ENCODE data around the gene TPI1. TPM values are rescaled to one million over a fixed set of nuclear protein-coding genes. Genes with fewer than 3 reads are reported as not detected.

TPI1 gene
- total RNA-seq, 1 experiment from 2014 or later = 1,045 TPM

DNA sequence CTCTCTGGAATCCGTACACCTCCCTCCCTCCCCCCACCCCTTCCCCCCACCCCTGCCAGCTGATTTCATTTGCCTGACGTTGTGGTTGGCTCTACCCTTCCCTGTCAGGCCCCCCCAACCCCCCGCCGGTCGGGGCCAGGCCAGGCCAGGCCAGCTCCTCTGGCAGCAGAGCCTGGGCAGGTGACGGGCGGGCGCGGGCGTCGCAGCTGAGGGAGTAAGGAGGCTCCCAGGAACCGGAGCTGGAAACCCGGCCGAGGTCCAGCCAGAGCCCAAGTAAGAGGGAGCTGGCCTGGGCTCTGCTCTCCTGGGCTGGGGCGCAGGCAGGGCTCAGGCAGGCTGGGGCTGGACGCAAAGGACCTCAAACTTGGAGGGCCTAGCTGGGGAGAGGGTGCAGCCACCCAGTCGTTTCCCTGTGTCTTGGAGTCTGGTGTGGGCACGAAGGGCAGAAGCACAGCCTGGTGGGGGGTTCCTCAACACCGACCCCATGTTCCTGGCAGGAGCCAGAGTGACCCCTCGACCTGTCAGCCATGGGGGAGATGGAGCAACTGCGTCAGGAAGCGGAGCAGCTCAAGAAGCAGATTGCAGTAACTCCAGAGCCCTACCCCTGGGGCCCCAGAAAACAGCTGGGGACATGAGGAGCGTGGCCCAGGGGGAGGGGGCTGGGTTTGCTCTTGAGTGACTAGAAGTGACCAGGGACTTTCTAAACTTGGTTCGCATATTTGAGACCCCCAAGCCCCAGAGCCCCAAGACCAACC is 26.4 kb upstream of the TPI1 start, which contains the start of gene GNB3 (continued):
- TF ChIP-seq, protein P1, sequence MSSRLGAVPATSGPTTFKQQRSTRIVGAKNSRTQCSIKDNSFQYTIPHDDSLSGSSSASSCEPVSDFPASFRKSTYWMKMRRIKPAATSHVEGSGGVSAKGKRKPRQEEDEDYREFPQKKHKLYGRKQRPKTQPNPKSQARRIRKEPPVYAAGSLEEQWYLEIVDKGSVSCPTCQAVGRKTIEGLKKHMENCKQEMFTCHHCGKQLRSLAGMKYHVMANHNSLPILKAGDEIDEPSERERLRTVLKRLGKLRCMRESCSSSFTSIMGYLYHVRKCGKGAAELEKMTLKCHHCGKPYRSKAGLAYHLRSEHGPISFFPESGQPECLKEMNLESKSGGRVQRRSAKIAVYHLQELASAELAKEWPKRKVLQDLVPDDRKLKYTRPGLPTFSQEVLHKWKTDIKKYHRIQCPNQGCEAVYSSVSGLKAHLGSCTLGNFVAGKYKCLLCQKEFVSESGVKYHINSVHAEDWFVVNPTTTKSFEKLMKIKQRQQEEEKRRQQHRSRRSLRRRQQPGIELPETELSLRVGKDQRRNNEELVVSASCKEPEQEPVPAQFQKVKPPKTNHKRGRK (CRISPR knock-in tag; IDR thresholded peaks at IDR 0.05; ENCODE audit: borderline replicate concordance) = no peak
- no peak for TF ChIP-seq PRRX2 (CRISPR knock-in tag; IDR thresholded peaks at IDR 0.05)
- TF ChIP-seq, protein P2, sequence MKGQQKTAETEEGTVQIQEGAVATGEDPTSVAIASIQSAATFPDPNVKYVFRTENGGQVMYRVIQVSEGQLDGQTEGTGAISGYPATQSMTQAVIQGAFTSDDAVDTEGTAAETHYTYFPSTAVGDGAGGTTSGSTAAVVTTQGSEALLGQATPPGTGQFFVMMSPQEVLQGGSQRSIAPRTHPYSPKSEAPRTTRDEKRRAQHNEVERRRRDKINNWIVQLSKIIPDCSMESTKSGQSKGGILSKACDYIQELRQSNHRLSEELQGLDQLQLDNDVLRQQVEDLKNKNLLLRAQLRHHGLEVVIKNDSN (CRISPR knock-in tag; IDR thresholded peaks at IDR 0.05) = no peak
- TF ChIP-seq ETV6 (CRISPR knock-in tag; IDR thresholded peaks at IDR 0.05) = no peak

DNA sequence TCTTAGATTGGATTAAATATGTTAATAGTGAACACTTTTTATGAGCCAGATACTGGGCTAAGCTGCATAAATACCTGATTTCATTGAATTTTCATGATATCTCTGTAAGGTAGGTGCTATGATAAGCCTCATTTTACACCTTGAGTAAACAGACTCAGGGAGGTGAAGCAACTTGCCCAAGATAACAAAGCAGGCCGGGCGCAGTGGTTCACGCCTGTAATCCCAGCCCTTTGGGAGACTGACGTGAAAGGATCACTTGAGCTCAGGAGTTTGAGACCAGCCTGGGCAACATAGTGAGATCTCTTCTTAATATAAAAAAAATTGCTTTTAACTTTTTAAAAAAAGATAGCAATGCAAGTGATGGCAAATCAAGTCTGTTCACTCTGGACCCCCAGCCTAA is 25.3 kb upstream of the TPI1 start:
- no peaks in the 10 kb centered on the region for H3K9me3 Mint-ChIP-seq
- H3K4me1 Mint-ChIP-seq = peaks cover 13% of the 10 kb centered on the region
- ChIA-PET POLR2A (interaction anchor here (1.2 kb wide), 1 partner anchor 89 kb away, joined by 3 read pairs; the partner anchor contains the start of gene MLF2), CTCF (interaction anchor here (0.8 to 5.1 kb wide), 3 partner anchors 10 to 88 kb away, joined by 3 to 28 read pairs (median 4); partner anchors contain the start of genes CDCA3 and USP5)
- H3K4me3 Mint-ChIP-seq = no peak overlapping the region
- DNase-seq (ENCODE audit: low spot score) = no peak
- peaks cover 51% of the 10 kb centered on the region for H3K36me3 Mint-ChIP-seq
- no peak for TF ChIP-seq ZNF671 (CRISPR knock-in tag; IDR thresholded peaks at IDR 0.05)
- no peak for TF ChIP-seq NR3C1 (CRISPR knock-in tag; conservative IDR thresholded peaks at IDR 0.05; ENCODE audit: low read depth)
- no peak overlapping the region for H3K27ac Mint-ChIP-seq
- no peaks in the 10 kb centered on the region for H3K27me3 Mint-ChIP-seq (ENCODE audit: low read depth)
- no peak for ATAC-seq

DNA sequence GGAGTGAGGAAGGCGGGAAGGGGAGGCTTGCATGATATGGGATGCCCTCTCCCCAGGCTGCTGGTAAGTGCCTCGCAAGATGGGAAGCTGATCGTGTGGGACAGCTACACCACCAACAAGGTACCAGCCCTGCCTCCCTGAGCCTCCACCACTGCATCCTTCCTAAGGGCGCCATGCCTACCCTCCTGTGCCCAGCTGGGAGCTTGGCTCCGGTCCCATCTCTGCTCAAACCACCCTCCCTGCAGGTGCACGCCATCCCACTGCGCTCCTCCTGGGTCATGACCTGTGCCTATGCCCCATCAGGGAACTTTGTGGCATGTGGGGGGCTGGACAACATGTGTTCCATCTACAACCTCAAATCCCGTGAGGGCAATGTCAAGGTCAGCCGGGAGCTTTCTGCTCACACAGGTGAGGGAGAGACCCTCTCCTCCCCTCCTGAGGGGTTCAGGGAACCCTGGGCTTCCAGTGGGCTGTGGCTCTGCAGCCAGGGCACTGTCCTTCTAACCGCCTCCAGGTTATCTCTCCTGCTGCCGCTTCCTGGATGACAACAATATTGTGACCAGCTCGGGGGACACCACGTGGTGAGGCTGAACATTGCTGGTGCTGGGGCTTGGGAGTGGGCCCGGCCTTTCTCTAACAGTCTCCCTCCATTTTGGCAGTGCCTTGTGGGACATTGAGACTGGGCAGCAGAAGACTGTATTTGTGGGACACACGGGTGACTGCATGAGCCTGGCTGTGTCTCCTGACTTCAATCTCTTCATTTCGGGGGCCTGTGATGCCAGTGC is 24.0 kb upstream of the TPI1 start:
- Mint-ChIP-seq H3K36me3 (peaks cover 55% of the 10 kb centered on the region), H3K27ac (peak overlapping the region; percentile 45; the same call in 1 of the 2 replicates), H3K4me1 (peaks cover 11% of the 10 kb centered on the region), H3K9me3 (no peaks in the 10 kb centered on the region), H3K4me3 (no peak overlapping the region), H3K27me3 (ENCODE audit: low read depth) (no peaks in the 10 kb centered on the region)
- CTCF ChIA-PET = interaction anchor here (0.9 to 5.1 kb wide), 6 partner anchors 9 to 120 kb away, joined by 3 to 28 read pairs (median 4); partner anchors contain the start of genes CDCA3, COPS7A and USP5
- TF ChIP-seq, protein P3, sequence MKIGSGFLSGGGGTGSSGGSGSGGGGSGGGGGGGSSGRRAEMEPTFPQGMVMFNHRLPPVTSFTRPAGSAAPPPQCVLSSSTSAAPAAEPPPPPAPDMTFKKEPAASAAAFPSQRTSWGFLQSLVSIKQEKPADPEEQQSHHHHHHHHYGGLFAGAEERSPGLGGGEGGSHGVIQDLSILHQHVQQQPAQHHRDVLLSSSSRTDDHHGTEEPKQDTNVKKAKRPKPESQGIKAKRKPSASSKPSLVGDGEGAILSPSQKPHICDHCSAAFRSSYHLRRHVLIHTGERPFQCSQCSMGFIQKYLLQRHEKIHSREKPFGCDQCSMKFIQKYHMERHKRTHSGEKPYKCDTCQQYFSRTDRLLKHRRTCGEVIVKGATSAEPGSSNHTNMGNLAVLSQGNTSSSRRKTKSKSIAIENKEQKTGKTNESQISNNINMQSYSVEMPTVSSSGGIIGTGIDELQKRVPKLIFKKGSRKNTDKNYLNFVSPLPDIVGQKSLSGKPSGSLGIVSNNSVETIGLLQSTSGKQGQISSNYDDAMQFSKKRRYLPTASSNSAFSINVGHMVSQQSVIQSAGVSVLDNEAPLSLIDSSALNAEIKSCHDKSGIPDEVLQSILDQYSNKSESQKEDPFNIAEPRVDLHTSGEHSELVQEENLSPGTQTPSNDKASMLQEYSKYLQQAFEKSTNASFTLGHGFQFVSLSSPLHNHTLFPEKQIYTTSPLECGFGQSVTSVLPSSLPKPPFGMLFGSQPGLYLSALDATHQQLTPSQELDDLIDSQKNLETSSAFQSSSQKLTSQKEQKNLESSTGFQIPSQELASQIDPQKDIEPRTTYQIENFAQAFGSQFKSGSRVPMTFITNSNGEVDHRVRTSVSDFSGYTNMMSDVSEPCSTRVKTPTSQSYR (CRISPR knock-in tag; IDR thresholded peaks at IDR 0.05) = no peak
- TF ChIP-seq, protein P2 (CRISPR knock-in tag; IDR thresholded peaks at IDR 0.05) = 0 out of 2 replicates have a peak, but pooled peaks have one; percentile 22
- ATAC-seq (peak; percentile 71), DNase-seq (ENCODE audit: low spot score) (peak; percentile 49)
- POLR2A ChIA-PET = interaction anchor here (0.6 kb wide), 1 partner anchor 9 kb away, joined by 3 read pairs; no protein-coding TSS in a partner anchor

DNA sequence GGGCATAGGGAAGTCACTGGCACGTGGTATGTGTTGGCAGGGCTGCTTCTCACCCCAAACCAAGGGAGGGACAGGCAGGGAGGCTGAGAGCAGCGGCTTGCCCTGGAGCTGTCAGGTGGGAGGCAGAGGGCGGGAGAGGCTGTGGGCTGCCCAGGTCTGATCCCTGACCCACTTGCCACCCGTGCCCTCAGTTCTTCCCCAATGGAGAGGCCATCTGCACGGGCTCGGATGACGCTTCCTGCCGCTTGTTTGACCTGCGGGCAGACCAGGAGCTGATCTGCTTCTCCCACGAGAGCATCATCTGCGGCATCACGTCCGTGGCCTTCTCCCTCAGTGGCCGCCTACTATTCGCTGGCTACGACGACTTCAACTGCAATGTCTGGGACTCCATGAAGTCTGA is 21.9 kb upstream of the TPI1 start:
- ChIA-PET POLR2A (no interaction called here), CTCF (interaction anchor here (0.8 to 1.6 kb wide), 2 partner anchors 24 to 27 kb away, joined by 3 to 4 read pairs; no protein-coding TSS in a partner anchor)
- ATAC-seq (no peak), DNase-seq (ENCODE audit: low spot score) (no peak)
- Mint-ChIP-seq H3K36me3 (peaks cover 61% of the 10 kb centered on the region), H3K27ac (no peak overlapping the region), H3K4me1 (peaks cover 12% of the 10 kb centered on the region), H3K9me3 (no peaks in the 10 kb centered on the region), H3K27me3 (ENCODE audit: low read depth) (no peaks in the 10 kb centered on the region), H3K4me3 (no peak overlapping the region)
- no peak for TF ChIP-seq TEAD4 (CRISPR knock-in tag; IDR thresholded peaks at IDR 0.05)
- TF ChIP-seq TCF7 (CRISPR knock-in tag; IDR thresholded peaks at IDR 0.05; ENCODE audit: low read depth) = no peak
- TF ChIP-seq, protein P4, sequence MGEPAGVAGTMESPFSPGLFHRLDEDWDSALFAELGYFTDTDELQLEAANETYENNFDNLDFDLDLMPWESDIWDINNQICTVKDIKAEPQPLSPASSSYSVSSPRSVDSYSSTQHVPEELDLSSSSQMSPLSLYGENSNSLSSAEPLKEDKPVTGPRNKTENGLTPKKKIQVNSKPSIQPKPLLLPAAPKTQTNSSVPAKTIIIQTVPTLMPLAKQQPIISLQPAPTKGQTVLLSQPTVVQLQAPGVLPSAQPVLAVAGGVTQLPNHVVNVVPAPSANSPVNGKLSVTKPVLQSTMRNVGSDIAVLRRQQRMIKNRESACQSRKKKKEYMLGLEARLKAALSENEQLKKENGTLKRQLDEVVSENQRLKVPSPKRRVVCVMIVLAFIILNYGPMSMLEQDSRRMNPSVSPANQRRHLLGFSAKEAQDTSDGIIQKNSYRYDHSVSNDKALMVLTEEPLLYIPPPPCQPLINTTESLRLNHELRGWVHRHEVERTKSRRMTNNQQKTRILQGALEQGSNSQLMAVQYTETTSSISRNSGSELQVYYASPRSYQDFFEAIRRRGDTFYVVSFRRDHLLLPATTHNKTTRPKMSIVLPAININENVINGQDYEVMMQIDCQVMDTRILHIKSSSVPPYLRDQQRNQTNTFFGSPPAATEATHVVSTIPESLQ (CRISPR knock-in tag; IDR thresholded peaks at IDR 0.05) = no peak
- TF ChIP-seq, protein P3 (CRISPR knock-in tag; IDR thresholded peaks at IDR 0.05) = no peak
- no peak for TF ChIP-seq MYBL2 (CRISPR knock-in tag; IDR thresholded peaks at IDR 0.05)
- no peak for TF ChIP-seq NR3C1 (CRISPR knock-in tag; conservative IDR thresholded peaks at IDR 0.05; ENCODE audit: low read depth)
- TF ChIP-seq FOXJ3 (CRISPR knock-in tag; IDR thresholded peaks at IDR 0.05; ENCODE audit: borderline replicate concordance) = no peak
- no peak for TF ChIP-seq CBFB (CRISPR knock-in tag; IDR thresholded peaks at IDR 0.05; ENCODE audit: low read depth)
- TF ChIP-seq ZNF416 (CRISPR knock-in tag; IDR thresholded peaks at IDR 0.05) = no peak

Data from WTC11 (cell line).